Measurements from ENCODE around the gene ADORA2B.
"Not testable (repeated sequence)": the region's sequence is repeated elsewhere in the genome, so short reads cannot be mapped to it uniquely, and the experiment has no call there.

Gene ADORA2B

GRCh38 chr17:15922586-15922985, 22.3 kb upstream of the ADORA2B start:
- DNase-seq (ENCODE audit: low read depth) = no peak

GRCh38 chr17:15926039-15926740, 18.7 kb upstream of the ADORA2B start:
- peak; percentile 81 for DNase-seq (ENCODE audit: low read depth)

- DNase-seq (ENCODE audit: low read depth) = no peak
These were observed 16.6 kb upstream of the ADORA2B start for GRCh38 chr17:15928286-15928785.

GRCh38 chr17:15929941-15930340, 15.0 kb upstream of the ADORA2B start:
- DNase-seq (ENCODE audit: low read depth) = no peak

GRCh38 chr17:15930426-15930825, 14.5 kb upstream of the ADORA2B start:
- peak; percentile 34 for DNase-seq (ENCODE audit: low read depth)

- DNase-seq (ENCODE audit: low read depth) = no peak
These were observed 13.5 kb upstream of the ADORA2B start for GRCh38 chr17:15931394-15931793.

GRCh38 chr17:15934866-15935265, 10.1 kb upstream of the ADORA2B start:
- no peak for DNase-seq (ENCODE audit: low read depth)

- DNase-seq (ENCODE audit: low read depth) = no peak
These were observed 9.0 kb upstream of the ADORA2B start for GRCh38 chr17:15935891-15936290.

- not testable (repeated sequence) for DNase-seq (ENCODE audit: low read depth)
These were observed 8.4 kb upstream of the ADORA2B start for GRCh38 chr17:15936481-15936880.

- peak; percentile 40 for DNase-seq (ENCODE audit: low read depth)
These were observed 3.1 kb upstream of the ADORA2B start for GRCh38 chr17:15941781-15942180.

- DNase-seq (ENCODE audit: low read depth) = no peak
These were observed 2.6 kb upstream of the ADORA2B start for GRCh38 chr17:15942207-15942833.

GRCh38 chr17:15943971-15944758, 765 bp upstream of the ADORA2B start:
- DNase-seq (ENCODE audit: low read depth) = no peak

- no peak for DNase-seq (ENCODE audit: low read depth)
These were observed 729 bp downstream of the ADORA2B start for GRCh38 chr17:15945527-15946191.

GRCh38 chr17:15946611-15947120, 1.7 kb downstream of the ADORA2B start:
- no peak for DNase-seq (ENCODE audit: low read depth)

- no peak for DNase-seq (ENCODE audit: low read depth)
These were observed 2.3 kb downstream of the ADORA2B start for GRCh38 chr17:15947271-15947670.

- no peak for DNase-seq (ENCODE audit: low read depth)
These were observed 3.2 kb downstream of the ADORA2B start for GRCh38 chr17:15947976-15948752.

- no peak for DNase-seq (ENCODE audit: low read depth)
These were observed 6.6 kb downstream of the ADORA2B start for GRCh38 chr17:15951368-15952047.

GRCh38 chr17:15952048-15952532, 7.2 kb downstream of the ADORA2B start:
- DNase-seq (ENCODE audit: low read depth) = no peak

- DNase-seq (ENCODE audit: low read depth) = no peak
These were observed 8.2 kb downstream of the ADORA2B start for GRCh38 chr17:15952916-15953790.
